GM10266 (cell line): Measurements from ENCODE around the gene RNF167.

Source experiments
- DNase-seq: peaks from one replicate; pipeline ENCODE4 v3.0.0; 2012; ENCODE audit errors: extremely low spot score
- CTCF ChIP-seq: IDR thresholded peaks from 2 replicates; pipeline ENCODE4 v1.5.1; 2012; ENCODE audit warnings: mild to moderate bottlenecking, low read depth; ENCODE audit not compliant: control insufficient read depth, insufficient read depth; ENCODE audit errors: missing control alignments

Gene RNF167

GRCh38 chr17:4994081-4994595, 54.1 kb downstream of the RNF167 start:
- DNase-seq, result no peak
- TF ChIP-seq CTCF, result no peak
